OCI-LY3 (cell line): ENCODE measurements around the gene NAV2.

Experiments
- H2AFZ ChIP-seq: fragments of 200-600, 300-600 bp; shearing (Covaris generic); 2 replicates; pipeline ENCODE4 v1.6.0; 2014; ENCODE audit warnings: antibody characterized with exemption, low read depth, low read length
- H3K27ac ChIP-seq: fragments of 200-600, 300-600 bp; sonication (generic); 2 replicates; pipeline ENCODE4 v1.5.1; 2014; ENCODE audit warnings: mild to moderate bottlenecking, low read length, moderate library complexity, mixed read lengths
- H3K27me3 ChIP-seq: fragments of 200-600, 300-600 bp; sonication (generic); 2 replicates; pipeline ENCODE4 v1.6.1; 2014; ENCODE audit warnings: low read depth, low read length, mixed read lengths
- H3K36me3 ChIP-seq: fragments of 200-600, 300-600 bp; sonication (generic); replicated peaks from 2 replicates; pipeline ENCODE3; 2014; ENCODE audit warnings: low read depth, low read length, mixed read lengths
- H3K4me1 ChIP-seq: fragments of 300-600, 200-600 bp; sonication (generic); 2 replicates; pipeline ENCODE4 v1.6.1; 2014; ENCODE audit warnings: low read length, mixed read lengths
- H3K4me2 ChIP-seq: fragments of 200-600, 300-600 bp; sonication (generic); 2 replicates; pipeline ENCODE4 v1.6.1; 2014; ENCODE audit warnings: low read length, mixed read lengths
- H3K4me3 ChIP-seq: fragments of 300-600, 200-600 bp; sonication (generic); 2 replicates; pipeline ENCODE4 v1.5.1; 2014; ENCODE audit warnings: antibody characterized with exemption, mild to moderate bottlenecking, low read length, moderate library complexity
- H3K79me2 ChIP-seq: fragments of 300-600, 200-600 bp; shearing (Covaris generic); 2 replicates; pipeline ENCODE4 v1.6.1; 2014; ENCODE audit warnings: mild to moderate bottlenecking, low read length, mixed read lengths
- H3K9ac ChIP-seq: fragments of 300-600, 200-600 bp; shearing (Covaris generic); 2 replicates; pipeline ENCODE4 v1.6.0; 2014; ENCODE audit warnings: mild to moderate bottlenecking, low read length, moderate library complexity
- H3K9me3 ChIP-seq: fragments of 200-600, 300-600 bp; shearing (Covaris generic); 2 replicates; pipeline ENCODE4 v1.6.1; 2014; ENCODE audit warnings: low read length, mixed read lengths; ENCODE audit not compliant: insufficient read depth
- H4K20me1 ChIP-seq: fragments of 200-600, 300-600 bp; sonication (generic); 2 replicates; pipeline ENCODE4 v1.6.1; 2016; ENCODE audit warnings: low read length, mixed read lengths; ENCODE audit not compliant: insufficient read depth
- EZH2phosphoT487 ChIP-seq: fragments of 200-600 bp; shearing (Covaris generic); IDR thresholded peaks from 2 replicates; pipeline ENCODE4 v1.6.1; 2018; ENCODE audit warnings: antibody characterized with exemption, mixed run types, low read depth
- TF ChIP-seq, protein P1 (sequence below): fragments of 200-600, 300-600 bp; sonication (generic); IDR thresholded peaks from 2 replicates; pipeline ENCODE4 v1.5.1; 2014; ENCODE audit warnings: antibody characterized with exemption, low read length, low read depth

The NAV2 gene

DNA sequence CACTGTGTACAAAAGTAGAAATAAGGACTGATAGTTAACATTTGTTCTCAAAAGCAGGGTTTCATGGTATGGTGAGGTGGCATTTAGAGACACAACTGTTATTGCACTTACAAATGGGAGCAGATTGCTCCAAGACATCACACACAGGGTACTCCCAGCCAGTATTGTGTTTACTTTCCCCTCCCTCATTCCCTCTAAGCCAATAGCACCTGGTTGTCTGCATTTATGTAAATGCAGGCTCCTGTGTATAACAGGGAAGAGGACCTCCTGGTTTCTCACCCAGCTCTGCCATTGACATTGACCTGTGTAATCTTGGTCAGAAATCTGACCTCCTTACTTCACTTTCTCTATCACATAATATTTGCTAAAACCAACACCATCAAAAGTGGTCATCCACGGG is 154.4 kb downstream of the NAV2 start:
- Histone ChIP-seq H2AFZ (no peak overlapping the region), H3K27me3 (peaks cover 56% of the 10 kb centered on the region), H3K4me1 (no peaks in the 10 kb centered on the region), H3K4me2 (no peak overlapping the region), H3K36me3 (no peaks in the 10 kb centered on the region), H3K27ac (no peak overlapping the region), H4K20me1 (no peaks in the 10 kb centered on the region), H3K79me2 (no peaks in the 10 kb centered on the region), H3K4me3 (no peak overlapping the region), H3K9ac (no peak overlapping the region), H3K9me3 (no peaks in the 10 kb centered on the region)
- TF ChIP-seq, protein P1, sequence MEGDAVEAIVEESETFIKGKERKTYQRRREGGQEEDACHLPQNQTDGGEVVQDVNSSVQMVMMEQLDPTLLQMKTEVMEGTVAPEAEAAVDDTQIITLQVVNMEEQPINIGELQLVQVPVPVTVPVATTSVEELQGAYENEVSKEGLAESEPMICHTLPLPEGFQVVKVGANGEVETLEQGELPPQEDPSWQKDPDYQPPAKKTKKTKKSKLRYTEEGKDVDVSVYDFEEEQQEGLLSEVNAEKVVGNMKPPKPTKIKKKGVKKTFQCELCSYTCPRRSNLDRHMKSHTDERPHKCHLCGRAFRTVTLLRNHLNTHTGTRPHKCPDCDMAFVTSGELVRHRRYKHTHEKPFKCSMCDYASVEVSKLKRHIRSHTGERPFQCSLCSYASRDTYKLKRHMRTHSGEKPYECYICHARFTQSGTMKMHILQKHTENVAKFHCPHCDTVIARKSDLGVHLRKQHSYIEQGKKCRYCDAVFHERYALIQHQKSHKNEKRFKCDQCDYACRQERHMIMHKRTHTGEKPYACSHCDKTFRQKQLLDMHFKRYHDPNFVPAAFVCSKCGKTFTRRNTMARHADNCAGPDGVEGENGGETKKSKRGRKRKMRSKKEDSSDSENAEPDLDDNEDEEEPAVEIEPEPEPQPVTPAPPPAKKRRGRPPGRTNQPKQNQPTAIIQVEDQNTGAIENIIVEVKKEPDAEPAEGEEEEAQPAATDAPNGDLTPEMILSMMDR: no peak
- TF ChIP-seq EZH2phosphoT487: no peak

DNA sequence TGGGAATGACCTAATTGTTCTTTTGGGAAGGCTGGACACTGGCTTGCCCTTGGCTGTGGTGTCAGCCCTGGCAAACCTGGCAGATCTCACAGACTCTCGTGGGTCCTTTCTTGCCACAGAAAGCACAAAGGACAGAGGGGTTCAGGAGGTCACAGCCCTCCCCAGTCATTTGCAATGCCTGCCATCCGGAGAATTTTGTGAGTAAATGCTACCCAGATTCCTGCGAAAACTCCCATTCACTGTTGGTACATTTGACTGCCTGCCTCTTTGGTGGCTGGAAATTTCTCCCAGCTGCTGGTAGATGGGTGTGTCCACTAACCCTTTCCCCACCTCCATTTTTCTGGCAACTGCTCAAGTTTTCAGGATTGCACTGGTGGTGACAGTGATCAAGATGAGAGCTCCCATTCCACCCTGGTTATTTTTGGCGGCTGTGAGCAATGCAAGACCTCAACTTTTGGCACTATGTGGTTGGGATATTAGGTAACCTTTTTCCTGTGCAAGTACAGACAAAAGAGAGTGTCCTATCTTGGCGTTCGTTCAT is 155.7 kb downstream of the NAV2 start:
- Histone ChIP-seq H3K4me3 (no peak overlapping the region), H3K36me3 (no peaks in the 10 kb centered on the region), H4K20me1 (no peaks in the 10 kb centered on the region), H3K79me2 (no peaks in the 10 kb centered on the region), H3K9ac (no peak overlapping the region), H3K27me3 (peaks cover 54% of the 10 kb centered on the region), H3K4me2 (no peak overlapping the region), H3K27ac (no peak overlapping the region), H3K4me1 (no peaks in the 10 kb centered on the region), H2AFZ (no peak overlapping the region), H3K9me3 (no peaks in the 10 kb centered on the region)
- TF ChIP-seq, protein P1: no peak
- TF ChIP-seq EZH2phosphoT487: no peak

DNA sequence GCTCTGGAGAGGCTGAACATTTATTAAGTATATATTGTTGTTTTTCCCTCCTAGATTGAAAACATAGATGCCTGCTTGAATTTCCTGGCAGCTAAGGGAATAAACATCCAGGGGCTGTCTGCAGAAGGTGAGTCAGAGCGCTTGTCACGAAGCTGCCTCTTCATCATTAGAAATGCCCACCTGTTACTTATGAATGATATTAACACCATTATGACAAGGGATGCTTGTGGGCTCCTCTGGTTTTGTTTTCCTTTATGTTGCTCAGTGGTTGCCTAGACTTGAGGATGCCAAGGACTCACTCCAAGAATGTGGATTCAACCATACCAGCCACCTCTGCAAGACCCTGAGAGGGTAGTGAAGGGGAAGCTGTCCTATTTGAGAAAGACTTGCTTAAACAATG is 156.2 kb downstream of the NAV2 start:
- H3K36me3 ChIP-seq: no peaks in the 10 kb centered on the region
- peaks cover 49% of the 10 kb centered on the region for H3K27me3 ChIP-seq
- H3K9ac ChIP-seq: no peak overlapping the region
- H3K4me1 ChIP-seq: no peaks in the 10 kb centered on the region
- H3K9me3 ChIP-seq: no peaks in the 10 kb centered on the region
- H3K27ac ChIP-seq: no peak overlapping the region
- no peak overlapping the region for H2AFZ ChIP-seq
- no peak overlapping the region for H3K4me2 ChIP-seq
- TF ChIP-seq EZH2phosphoT487: no peak
- TF ChIP-seq, protein P1: no peak
- no peaks in the 10 kb centered on the region for H4K20me1 ChIP-seq
- no peak overlapping the region for H3K4me3 ChIP-seq
- no peaks in the 10 kb centered on the region for H3K79me2 ChIP-seq

DNA sequence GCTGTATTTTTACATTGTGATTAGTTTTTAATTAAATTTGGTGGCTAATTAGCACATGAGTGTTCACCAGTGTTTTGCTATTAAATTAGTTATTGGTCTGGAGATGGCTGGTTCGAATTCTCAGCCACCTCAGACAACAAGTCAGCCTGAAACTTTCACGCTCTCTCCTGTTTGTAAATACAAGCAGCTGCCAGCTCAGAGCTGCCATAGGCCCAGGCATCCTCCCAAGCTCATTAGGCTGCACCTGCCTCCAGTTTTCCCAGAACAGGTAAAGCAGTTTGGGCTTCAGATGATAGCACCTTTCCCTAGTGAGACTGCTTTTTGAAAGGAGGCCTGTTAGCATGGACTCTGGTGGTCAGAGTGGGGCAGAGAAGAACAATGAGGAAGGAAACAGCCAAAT is 156.8 kb downstream of the NAV2 start:
- TF ChIP-seq, protein P1: no peak
- TF ChIP-seq EZH2phosphoT487: no peak
- Histone ChIP-seq H3K36me3 (no peaks in the 10 kb centered on the region), H3K9ac (no peak overlapping the region), H4K20me1 (no peaks in the 10 kb centered on the region), H3K27ac (no peak overlapping the region), H3K9me3 (no peaks in the 10 kb centered on the region), H3K4me3 (no peak overlapping the region), H3K4me2 (no peak overlapping the region), H3K4me1 (no peaks in the 10 kb centered on the region), H3K79me2 (no peaks in the 10 kb centered on the region), H2AFZ (no peak overlapping the region), H3K27me3 (peaks cover 47% of the 10 kb centered on the region)
